GM18858 (cell line): Measurements from ENCODE around the gene TSEN15.
"Not testable (repeated sequence)": the region's sequence is repeated elsewhere in the genome, so short reads cannot be mapped to it uniquely, and the experiment has no call there.

ENCODE experiments used
- ATAC-seq: cut with Tn5 transposase; IDR thresholded peaks from one replicate; pipeline ENCODE4 v1.9.1; 2021; ENCODE audit not compliant: unreplicated experiment

The TSEN15 gene

DNA sequence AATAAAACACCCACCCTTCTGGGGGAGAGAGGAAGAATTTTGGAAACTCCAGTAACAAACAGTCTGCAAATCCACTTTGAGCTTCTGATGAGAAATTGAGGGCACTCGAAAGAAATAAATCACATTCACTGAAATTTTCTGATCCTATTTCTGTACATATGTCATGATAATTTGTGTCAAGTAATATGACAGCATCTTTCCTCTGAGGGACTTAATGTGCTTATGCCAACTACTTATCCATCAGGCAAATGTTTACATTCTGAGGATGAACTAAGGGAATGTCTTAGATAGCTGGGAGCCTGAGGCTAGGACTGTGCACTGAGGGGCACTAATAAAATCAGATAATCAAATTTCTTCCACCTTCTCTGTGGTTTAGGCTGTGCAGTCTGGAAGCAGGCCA lies 44.5 kb downstream of the TSEN15 start:
- ATAC-seq: no peak

- not testable (repeated sequence) for ATAC-seq
Measured at GRCh38 chr1:184096580-184096979, 45.0 kb downstream of the TSEN15 start.

GRCh38 chr1:184101141-184101540 lies 49.6 kb downstream of the TSEN15 start:
- ATAC-seq: no peak

DNA sequence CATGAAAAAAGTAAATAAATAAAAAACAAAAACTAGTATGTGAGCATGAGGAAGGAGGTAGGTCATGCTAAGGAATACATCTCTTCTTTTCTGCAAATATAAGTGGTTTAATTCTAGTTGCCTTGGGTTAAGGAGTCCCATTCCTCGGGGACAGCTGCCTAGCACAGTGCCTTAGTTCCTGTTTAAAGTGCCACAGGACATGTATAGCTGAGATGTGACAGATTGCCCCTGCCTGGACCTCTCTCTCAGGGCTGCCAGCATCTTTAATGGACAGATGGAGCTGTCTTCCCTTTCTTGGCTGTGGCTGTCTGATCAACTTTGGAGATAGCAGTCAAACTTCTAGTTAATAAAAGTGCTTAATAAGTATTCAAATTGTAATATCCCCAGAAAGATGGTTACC lies 50.0 kb downstream of the TSEN15 start:
- no peak for ATAC-seq

GRCh38 chr1:184110272-184111204 lies 59.0 kb downstream of the TSEN15 start:
- no peak for ATAC-seq

DNA sequence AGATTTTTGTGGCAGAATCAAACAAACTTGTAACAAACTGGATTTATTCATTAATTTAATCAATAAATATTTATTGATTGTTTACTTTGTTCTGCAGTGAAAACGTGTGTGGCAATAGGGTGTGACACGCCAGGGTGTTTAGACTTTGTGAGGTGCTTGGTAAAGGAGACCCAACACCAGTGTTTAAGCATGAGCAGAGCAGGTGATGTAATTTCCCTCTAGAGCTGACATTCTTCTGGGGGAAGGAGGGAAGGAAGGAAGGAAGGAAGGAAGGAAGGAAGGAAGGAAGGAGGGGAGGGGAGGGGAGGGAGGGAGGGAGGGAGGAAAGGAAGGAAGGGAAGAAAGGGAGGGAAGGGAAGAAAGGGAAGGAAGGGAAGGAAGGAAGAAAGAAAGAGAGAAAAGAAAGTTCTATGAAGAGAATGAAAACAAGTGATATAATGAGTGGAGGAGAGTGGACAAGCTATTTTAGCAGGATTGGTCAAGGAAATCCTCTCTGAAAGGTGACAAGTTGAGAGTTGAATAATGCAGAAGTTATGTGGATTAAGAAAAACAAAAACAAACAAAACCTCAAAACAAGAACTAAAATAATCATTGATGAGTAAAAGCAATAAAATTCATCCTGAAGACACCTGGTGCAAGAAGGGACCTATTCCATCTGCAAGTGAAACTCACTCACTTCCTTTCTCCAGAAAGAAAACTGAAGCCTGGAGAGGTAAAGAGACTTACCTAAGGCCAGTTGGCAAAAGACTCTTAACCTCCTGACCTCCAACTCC lies 60.8 kb downstream of the TSEN15 start:
- no peak for ATAC-seq

DNA sequence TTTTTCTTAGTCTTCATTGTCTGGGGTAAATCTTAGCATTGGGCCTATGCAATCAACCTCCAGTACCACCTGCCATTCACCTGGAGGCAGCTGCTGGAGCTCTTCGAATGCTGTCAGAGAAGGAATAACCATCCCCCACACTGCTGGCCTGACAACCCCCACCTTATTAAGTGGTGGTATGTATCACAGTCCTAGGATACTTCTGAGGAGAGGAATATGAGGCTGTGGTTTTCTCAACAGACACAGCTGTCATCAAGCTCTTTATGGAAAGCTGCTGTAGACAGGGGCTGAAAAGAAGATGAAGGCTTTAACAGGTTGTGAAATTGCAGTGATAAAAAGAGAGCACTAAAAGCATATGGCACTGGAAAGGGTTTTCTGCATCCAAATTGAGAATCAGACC lies 61.7 kb downstream of the TSEN15 start:
- ATAC-seq: no peak

- no peak for ATAC-seq
Measured at GRCh38 chr1:184114818-184115398, 63.4 kb downstream of the TSEN15 start.

- ATAC-seq: no peak
Measured at GRCh38 chr1:184116287-184116686, 64.8 kb downstream of the TSEN15 start.

- ATAC-seq: no peak
Measured at GRCh38 chr1:184118046-184118445, 66.5 kb downstream of the TSEN15 start.
